SK-N-MC (cell line): ENCODE data around the gene TMEM25.

Source experiments
- EZH2 ChIP-seq: fragments of 200-600 bp; sonication (generic); IDR thresholded peaks from one replicate; pipeline ENCODE4 v1.6.1; 2017; ENCODE audit warnings: antibody characterized with exemption
- FOXP2 ChIP-seq: optimal IDR thresholded peaks from 2 replicates; pipeline ENCODE3; 2011; ENCODE audit warnings: mild to moderate bottlenecking, moderate library complexity; ENCODE audit not compliant: insufficient read depth; ENCODE audit errors: extremely low read length, control extremely low read depth
- POLR2AphosphoS5 ChIP-seq: IDR thresholded peaks from 2 replicates; pipeline ENCODE4 v1.6.1; 2012; ENCODE audit warnings: mild to moderate bottlenecking, low read depth, low read length, borderline replicate concordance

GRCh38 chr11:118529584-118530175 is 1.3 kb upstream of the TMEM25 start:
- TF ChIP-seq POLR2AphosphoS5 (no peak), EZH2 (no peak), FOXP2 (no peak)
